Left cardiac atrium (tissue), 4 donors: Measurements from ENCODE around the gene OR2T6. TPM values are rescaled to one million over a fixed set of nuclear protein-coding genes. Genes with fewer than 3 reads are reported as not detected.
"Not testable (repeated sequence)": the region's sequence is repeated elsewhere in the genome, so short reads cannot be mapped to it uniquely, and the experiment has no call there.

ENCODE experiments used
- ATAC-seq, 2 donors: fragments of 200-7000 bp; cut with Tn5 transposase; one replicate each; pipeline ENCODE4 v1.9.1; 2020; ENCODE audit warnings: mild to moderate bottlenecking in 2 of 2, moderate library complexity in 2 of 2
- DNase-seq: peaks from one replicate; pipeline ENCODE4 v3.0.0-alpha.2; 2020
- intact Hi-C, 2 donors: fragments of 100-400 bp; cut with DNase I; formaldehyde crosslinking; loops; one replicate each; pipeline versions ENCODE4 v1.14.1 to v1.15.1; 2022 to 2023
- total RNA-seq, 2 donors: library from RNA; stranded (reverse); fragmentation: NEBNext Ultra II Directional; extraction: Animal tissue kit (Norgen Biotek cat#: 25700); gene quantifications; one replicate each; pipeline ENCODE4 v1.2.1, GENCODE V29; 2021
- donor health status: DM: no; HTN: yes; CAD: no.
- donor health status: DM: no; HTN: yes; CAD: no; lungs with severe emphysema.
- donor health status: DM: yes; HTN: yes; CAD: no.
- donor health status: Dilated cardiomyopathy.

OR2T6 gene
- total RNA-seq, 2 donors from 2014 or later: not detected

GRCh38 chr1:248428192-248428533 is 52.6 kb downstream of the OR2T6 start:
- ATAC-seq, DNase-seq, intact Hi-C loops: not testable (repeated sequence)

DNA sequence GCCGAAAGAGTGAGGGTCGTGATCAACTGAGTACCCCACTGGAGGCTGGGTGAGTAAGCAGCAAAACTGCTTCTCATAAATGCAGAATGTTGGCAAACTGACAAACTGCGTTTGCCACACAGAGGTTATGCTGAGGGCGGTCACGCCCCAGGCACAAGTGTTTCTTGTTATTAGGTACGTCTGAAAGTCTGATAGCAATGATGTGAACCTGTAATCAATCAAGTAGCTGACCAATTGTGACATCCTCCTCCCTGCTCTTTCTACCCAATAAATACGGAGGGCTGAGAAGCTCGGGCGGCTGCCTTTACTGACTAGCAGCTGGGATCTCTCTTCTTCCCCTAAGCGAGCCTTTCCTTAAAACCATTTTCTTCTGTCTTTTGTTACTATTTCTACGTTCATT is 56.1 kb downstream of the OR2T6 start:
- intact Hi-C loops, DNase-seq, ATAC-seq: not testable (repeated sequence)

GRCh38 chr1:248432201-248432600 is 56.7 kb downstream of the OR2T6 start:
- DNase-seq, intact Hi-C loops: not testable (repeated sequence)

GRCh38 chr1:248433811-248434415 is 58.4 kb downstream of the OR2T6 start:
- intact Hi-C loops, ATAC-seq, DNase-seq: not testable (repeated sequence)

More at GRCh38 chr1:248432201-248432600, 56.7 kb downstream of the OR2T6 start:
- ATAC-seq: not testable (repeated sequence)

DNA sequence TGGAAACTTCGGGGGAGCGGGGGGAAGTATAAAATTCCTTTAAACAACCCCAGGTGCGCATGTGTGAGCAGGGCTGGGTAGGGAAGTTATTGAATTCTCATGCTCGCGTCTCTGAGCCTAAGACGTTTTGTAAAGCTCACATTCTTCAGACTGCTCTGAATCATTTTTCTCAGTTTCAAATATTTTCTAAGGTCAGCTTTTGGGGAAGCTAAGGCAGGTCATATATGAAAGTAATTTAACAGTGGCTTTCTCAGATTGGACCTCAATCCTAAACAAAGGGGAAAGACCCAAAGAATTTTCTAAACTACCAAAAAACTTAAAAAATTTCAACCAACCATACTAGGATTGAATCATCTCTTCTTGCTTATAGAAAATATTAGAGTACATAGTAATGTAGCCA is 59.4 kb downstream of the OR2T6 start:
- intact Hi-C loops, DNase-seq, ATAC-seq: not testable (repeated sequence)

GRCh38 chr1:248436303-248436702 is 60.8 kb downstream of the OR2T6 start:
- ATAC-seq, DNase-seq, intact Hi-C loops: not testable (repeated sequence)

DNA sequence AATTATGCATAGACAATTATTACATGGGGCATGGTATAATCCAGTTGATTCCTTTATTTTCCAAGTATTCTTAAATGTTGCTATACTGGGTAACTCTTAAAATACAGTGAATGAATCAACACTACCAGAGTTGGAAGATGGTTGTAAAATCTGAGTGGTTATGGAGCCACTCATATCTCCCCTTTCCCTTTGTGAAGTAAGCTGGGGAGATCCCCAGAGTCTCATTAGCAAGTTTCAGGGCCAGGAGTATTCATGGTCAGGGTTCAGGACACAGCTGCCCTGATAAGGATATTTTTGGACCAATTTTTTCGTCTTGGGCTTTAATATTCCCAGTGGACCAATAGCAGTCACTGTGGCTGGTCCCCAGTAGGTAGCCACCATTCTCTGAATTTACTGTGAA is 63.1 kb downstream of the OR2T6 start:
- DNase-seq, ATAC-seq, intact Hi-C loops: not testable (repeated sequence)

DNA sequence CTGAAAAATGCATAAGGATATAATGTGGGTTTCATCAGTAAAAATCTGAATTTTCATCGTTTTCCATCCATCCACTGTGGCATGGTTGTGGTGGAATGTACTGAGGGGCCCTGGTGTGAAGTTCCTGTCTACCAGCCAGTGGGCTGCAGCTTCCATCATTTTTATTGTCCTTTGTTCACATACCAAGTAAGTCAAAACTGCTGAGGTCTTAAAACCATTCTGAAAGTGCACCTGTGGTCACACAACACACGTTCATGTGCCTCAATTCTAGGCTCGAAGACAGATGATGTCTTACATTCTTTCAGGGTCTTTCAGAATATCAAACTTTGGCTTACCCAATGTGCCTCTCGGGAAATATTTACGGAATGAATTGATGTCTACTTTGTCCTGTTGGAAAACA is 63.7 kb downstream of the OR2T6 start:
- intact Hi-C loops, ATAC-seq, DNase-seq: not testable (repeated sequence)

Other genes with a start within 250 kb of the OR2T6 start
- not detected for gene OR2M5, start 230.6 kb upstream of the OR2T6 start, total RNA-seq
- gene OR2M2, start 200.9 kb upstream of the OR2T6 start, total RNA-seq: not detected
- not detected for gene OR2M3, start 178.5 kb upstream of the OR2T6 start, total RNA-seq
- not detected for gene OR2M4, start 144.3 kb upstream of the OR2T6 start, total RNA-seq
- gene OR2T33, start 97.8 kb upstream of the OR2T6 start, total RNA-seq: not detected
- gene OR2T12, start 72.3 kb upstream of the OR2T6 start, total RNA-seq: not detected
- not detected for gene OR2M7, start 51.2 kb upstream of the OR2T6 start, total RNA-seq
- gene OR14C36, start 27.0 kb upstream of the OR2T6 start, total RNA-seq: not detected
- not detected for gene OR2T4, start 14.1 kb upstream of the OR2T6 start, total RNA-seq
- gene OR2T1, start 27.3 kb downstream of the OR2T6 start, total RNA-seq: not detected
- not detected for gene OR2T2, start 69.9 kb downstream of the OR2T6 start, total RNA-seq
- gene OR2T3, start 97.6 kb downstream of the OR2T6 start, total RNA-seq: not detected
- gene OR2T5, start 112.8 kb downstream of the OR2T6 start, total RNA-seq: not detected
- gene OR2G6, start 132.3 kb downstream of the OR2T6 start, total RNA-seq: under 1 TPM in 1 of 2 donors, not detected in 1; 0.03 TPM
- not detected for gene OR2T29, start 187.0 kb downstream of the OR2T6 start, total RNA-seq
- gene OR2T34, start 199.0 kb downstream of the OR2T6 start, total RNA-seq: not detected
- gene OR2T10, start 222.0 kb downstream of the OR2T6 start, total RNA-seq: not detected